Activated CD8-positive, alpha-beta T cell treated with anti-CD3 and anti-CD28 coated beads for 36 hours (primary cell): ENCODE measurements around the gene PITPNB. TPM values are rescaled to one million over a fixed set of nuclear protein-coding genes. Genes with fewer than 3 reads are reported as not detected.

Experiments used
- ATAC-seq: fragments of 200-7000 bp; cut with Tn5 transposase; one replicate; pipeline ENCODE4 v1.10.0; 2021; ENCODE audit warnings: mild to moderate bottlenecking, moderate library complexity
- CTCF ChIA-PET: fragments of 350-600 bp; sonication (Branson Sonifier 250); formaldehyde crosslinking; loops from one replicate; lab custom pipeline; 2021; ENCODE audit warnings: antibody characterized with exemption; lab: Charles Lee
- POLR2A ChIA-PET: fragments of 350-600 bp; sonication (Branson Sonifier 250); formaldehyde crosslinking; loops from one replicate; lab custom pipeline; 2021; ENCODE audit warnings: antibody characterized with exemption; lab: Charles Lee
- DNase-seq: peaks from one replicate; pipeline ENCODE4 v3.0.0-alpha.2; 2020
- H3K27ac Mint-ChIP-seq: one replicate; pipeline ENCODE4 v1.8.0; 2021; ENCODE audit warnings: mild to moderate bottlenecking, mixed read lengths
- H3K27me3 Mint-ChIP-seq: one replicate; pipeline ENCODE4 v1.8.0; 2021; ENCODE audit warnings: mixed read lengths
- H3K36me3 Mint-ChIP-seq: one replicate; pipeline ENCODE4 v1.8.0; 2021; ENCODE audit warnings: low read depth, mixed read lengths
- H3K4me1 Mint-ChIP-seq: one replicate; pipeline ENCODE4 v1.8.0; 2021; ENCODE audit warnings: low read depth, mixed read lengths
- H3K4me3 Mint-ChIP-seq: one replicate; pipeline ENCODE4 v1.8.0; 2021; ENCODE audit warnings: mild to moderate bottlenecking, moderate library complexity, mixed read lengths
- H3K9me3 Mint-ChIP-seq: one replicate; pipeline ENCODE4 v1.8.0; 2021; ENCODE audit warnings: mixed read lengths
- CTCF ChIP-seq: fragments of 200-600 bp; IDR thresholded peaks from one replicate; pipeline ENCODE4 v1.8.0; 2022; ENCODE audit warnings: antibody characterized with exemption, mild to moderate bottlenecking
- intact Hi-C: fragments of 100-400 bp; cut with micrococcal nuclease; formaldehyde crosslinking; loops from one replicate; pipeline ENCODE4 v1.10.0; 2022
- total RNA-seq, 2 experiments: library from RNA; stranded (reverse); gene quantifications; one replicate each; pipeline ENCODE4 v1.2.3, GENCODE V29; 2021

The PITPNB gene
- total RNA-seq, 2 experiments from 2014 or later = 87.7 to 89.1 TPM

GRCh38 chr22:27934069-27934468 is 15.0 kb upstream of the PITPNB start:
- H3K36me3 Mint-ChIP-seq = no peaks in the 10 kb centered on the region
- POLR2A ChIA-PET = no interaction called here
- H3K9me3 Mint-ChIP-seq = no peaks in the 10 kb centered on the region
- no peaks in the 10 kb centered on the region for H3K4me1 Mint-ChIP-seq
- DNase-seq = no peak
- no peak for ATAC-seq
- CTCF ChIA-PET = no interaction called here
- no peak overlapping the region for H3K27ac Mint-ChIP-seq
- H3K27me3 Mint-ChIP-seq = no peaks in the 10 kb centered on the region
- no peak overlapping the region for H3K4me3 Mint-ChIP-seq
- intact Hi-C loops = no loop called here
- TF ChIP-seq CTCF = no peak

- POLR2A ChIA-PET = no interaction called here
- Mint-ChIP-seq H3K36me3 (no peaks in the 10 kb centered on the region), H3K4me1 (no peaks in the 10 kb centered on the region), H3K4me3 (no peak overlapping the region), H3K9me3 (no peaks in the 10 kb centered on the region), H3K27me3 (no peaks in the 10 kb centered on the region), H3K27ac (no peak overlapping the region)
- TF ChIP-seq CTCF = no peak
- intact Hi-C loops = no loop called here
- ATAC-seq (no peak), DNase-seq (no peak)
- CTCF ChIA-PET = no interaction called here
Observed at GRCh38 chr22:27933186-27933983, 14.3 kb upstream of the PITPNB start.

GRCh38 chr22:27930331-27931060 is 11.4 kb upstream of the PITPNB start:
- Mint-ChIP-seq H3K4me3 (no peak overlapping the region), H3K27ac (no peak overlapping the region), H3K9me3 (peaks cover 2% of the 10 kb centered on the region), H3K36me3 (peaks cover 2% of the 10 kb centered on the region), H3K4me1 (peaks cover 8% of the 10 kb centered on the region), H3K27me3 (no peaks in the 10 kb centered on the region)
- DNase-seq (no peak), ATAC-seq (no peak)
- CTCF ChIA-PET = interaction anchor here (1.3 to 1.7 kb wide), 2 partner anchors 43 to 49 kb away, joined by 4 read pairs; no protein-coding TSS in a partner anchor
- no peak for TF ChIP-seq CTCF
- POLR2A ChIA-PET = interaction anchor here (1.8 kb wide), 1 partner anchor 12 kb away, joined by 5 read pairs; the partner anchor contains the start of gene PITPNB
- intact Hi-C loops = no loop called here

- CTCF ChIA-PET = interaction anchor here (1.4 kb wide), 1 partner anchor 92 kb away, joined by 6 read pairs; no protein-coding TSS in a partner anchor
Observed at GRCh38 chr22:27927608-27928007, 8.6 kb upstream of the PITPNB start.

More at GRCh38 chr22:27927608-27928007, 8.6 kb upstream of the PITPNB start:
- Mint-ChIP-seq H3K4me3 (no peak overlapping the region), H3K27me3 (no peaks in the 10 kb centered on the region), H3K27ac (no peak overlapping the region), H3K36me3 (peaks cover 7% of the 10 kb centered on the region), H3K9me3 (peaks cover 2% of the 10 kb centered on the region), H3K4me1 (peaks cover 12% of the 10 kb centered on the region)
- no peak for TF ChIP-seq CTCF
- POLR2A ChIA-PET = no interaction called here
- ATAC-seq = no peak
- DNase-seq = no peak
- intact Hi-C loops = no loop called here
